Cardiac muscle cell (in vitro differentiated cells and primary cell): Measurements from ENCODE around the gene PSME3. TPM values are rescaled to one million over a fixed set of nuclear protein-coding genes. Genes with fewer than 3 reads are reported as not detected.
"Not testable (repeated sequence)": the region's sequence is repeated elsewhere in the genome, so short reads cannot be mapped to it uniquely, and the experiment has no call there.

Source experiments
- DNase-seq, 2 donors: peaks; one replicate each; pipeline versions ENCODE4 v3.0.0 to v3.0.0-alpha.2; 2010 to 2017; ENCODE audit warnings: low read depth in 1 of 2, low spot score in 1 of 2
- H3K27ac ChIP-seq: fragments of 200-600 bp; sonication (generic); 2 replicates; pipeline ENCODE4 v1.5.1; 2016
- H3K27me3 ChIP-seq: fragments of 200-600 bp; sonication (generic); 2 replicates; pipeline ENCODE4 v1.6.0; 2016; ENCODE audit warnings: control low read depth
- H3K36me3 ChIP-seq: fragments of 200-600 bp; sonication (generic); 2 replicates; pipeline ENCODE4 v1.5.1; 2016; ENCODE audit warnings: control low read depth
- H3K4me1 ChIP-seq: fragments of 200-600 bp; sonication (generic); 2 replicates; pipeline ENCODE4 v1.8.1; 2017; ENCODE audit warnings: low read depth, mild to moderate bottlenecking, mixed run types
- H3K4me3 ChIP-seq: fragments of 200-600 bp; sonication (generic); 2 replicates; pipeline ENCODE4 v1.5.1; 2016; ENCODE audit warnings: mild to moderate bottlenecking
- H3K9me3 ChIP-seq: fragments of 200-600 bp; sonication (generic); 2 replicates; pipeline ENCODE4 v1.5.1; 2017; ENCODE audit warnings: low read depth, mild to moderate bottlenecking, control low read depth
- polyA plus RNA-seq: library from polyadenylated mRNA; unstranded; fragments of >200 nt; fragmentation: Nextera tagmentation; extraction: Ambion mirVana; gene quantifications from 2 replicates; pipeline ENCODE4 v1.2.1, GENCODE V29; 2016
- total RNA-seq: library from RNA; depleted of rRNA; stranded (reverse); fragments of >200 nt; gene quantifications from 2 replicates; pipeline ENCODE4 v1.2.3, GENCODE V29; 2016
- TF ChIP-seq, protein P1 (sequence below): IDR thresholded peaks from 2 replicates; pipeline ENCODE4 v1.5.1; 2012; ENCODE audit warnings: low read depth, mild to moderate bottlenecking, low read length

Gene PSME3
- total and polyA plus RNA-seq, 2 experiments from 2014 or later: 59.4 to 104 TPM

GRCh38 chr17:42853004-42853403, 19.8 kb downstream of the PSME3 start:
- Histone ChIP-seq H3K4me3 (no peak overlapping the region), H3K36me3 (no peaks in the 10 kb centered on the region), H3K9me3 (no peaks in the 10 kb centered on the region), H3K4me1 (peaks cover 6% of the 10 kb centered on the region), H3K27ac (no peak overlapping the region), H3K27me3 (no peaks in the 10 kb centered on the region)
- TF ChIP-seq, protein P1, sequence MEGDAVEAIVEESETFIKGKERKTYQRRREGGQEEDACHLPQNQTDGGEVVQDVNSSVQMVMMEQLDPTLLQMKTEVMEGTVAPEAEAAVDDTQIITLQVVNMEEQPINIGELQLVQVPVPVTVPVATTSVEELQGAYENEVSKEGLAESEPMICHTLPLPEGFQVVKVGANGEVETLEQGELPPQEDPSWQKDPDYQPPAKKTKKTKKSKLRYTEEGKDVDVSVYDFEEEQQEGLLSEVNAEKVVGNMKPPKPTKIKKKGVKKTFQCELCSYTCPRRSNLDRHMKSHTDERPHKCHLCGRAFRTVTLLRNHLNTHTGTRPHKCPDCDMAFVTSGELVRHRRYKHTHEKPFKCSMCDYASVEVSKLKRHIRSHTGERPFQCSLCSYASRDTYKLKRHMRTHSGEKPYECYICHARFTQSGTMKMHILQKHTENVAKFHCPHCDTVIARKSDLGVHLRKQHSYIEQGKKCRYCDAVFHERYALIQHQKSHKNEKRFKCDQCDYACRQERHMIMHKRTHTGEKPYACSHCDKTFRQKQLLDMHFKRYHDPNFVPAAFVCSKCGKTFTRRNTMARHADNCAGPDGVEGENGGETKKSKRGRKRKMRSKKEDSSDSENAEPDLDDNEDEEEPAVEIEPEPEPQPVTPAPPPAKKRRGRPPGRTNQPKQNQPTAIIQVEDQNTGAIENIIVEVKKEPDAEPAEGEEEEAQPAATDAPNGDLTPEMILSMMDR: no peak
- DNase-seq: no peak

GRCh38 chr17:42853597-42853967, 20.4 kb downstream of the PSME3 start:
- Histone ChIP-seq H3K36me3 (no peaks in the 10 kb centered on the region), H3K9me3 (no peaks in the 10 kb centered on the region), H3K27ac (no peak overlapping the region), H3K27me3 (no peaks in the 10 kb centered on the region), H3K4me1 (peaks cover 6% of the 10 kb centered on the region), H3K4me3 (no peak overlapping the region)
- no peak for DNase-seq
- TF ChIP-seq, protein P1: no peak

DNA sequence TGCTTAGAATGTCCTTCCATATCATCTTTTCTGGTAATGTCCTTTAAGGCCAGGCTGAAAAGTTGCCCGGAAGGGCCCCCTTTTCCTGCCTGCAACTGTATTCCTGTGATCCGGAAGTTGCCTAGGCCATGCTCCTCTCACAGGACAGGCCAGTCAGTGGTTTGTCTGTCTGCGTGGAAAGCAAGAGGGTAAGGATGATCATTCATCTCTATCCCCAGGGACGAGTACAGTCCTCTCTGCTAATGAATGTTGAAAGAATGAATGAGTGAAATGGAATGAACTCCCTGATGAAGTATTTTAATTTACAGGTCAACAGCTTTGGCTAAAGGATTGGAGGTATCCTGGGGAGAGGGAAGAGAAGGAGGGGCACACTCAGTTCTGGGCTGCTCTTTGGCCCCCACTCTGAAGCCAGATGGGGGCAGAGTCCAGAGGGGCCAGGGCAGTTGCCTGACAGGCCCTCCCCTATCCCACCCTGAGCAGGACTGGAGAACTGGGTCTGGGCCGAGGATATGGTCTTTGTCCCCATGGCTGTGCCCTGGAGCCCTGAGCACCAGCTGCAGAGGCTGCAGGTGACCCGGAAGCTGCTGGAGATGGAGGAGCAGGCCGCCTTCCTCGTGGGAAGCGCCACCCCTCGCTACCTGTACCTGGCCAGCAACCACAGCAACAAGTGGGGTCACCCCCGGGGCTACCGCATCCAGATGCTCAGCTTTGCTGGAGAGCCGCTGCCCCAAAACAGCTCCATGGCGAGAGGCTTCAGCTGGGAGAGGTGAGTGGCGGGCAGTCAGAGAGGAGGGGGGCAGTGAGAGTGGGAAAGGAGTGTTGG, 21.0 kb downstream of the PSME3 start:
- TF ChIP-seq, protein P1: no peak
- no peaks in the 10 kb centered on the region for H3K9me3 ChIP-seq
- no peaks in the 10 kb centered on the region for H3K36me3 ChIP-seq
- no peak overlapping the region for H3K4me3 ChIP-seq
- H3K27ac ChIP-seq: no peak overlapping the region
- no peak for DNase-seq
- H3K4me1 ChIP-seq: peaks cover 6% of the 10 kb centered on the region
- H3K27me3 ChIP-seq: no peaks in the 10 kb centered on the region

GRCh38 chr17:42855048-42855596, 21.9 kb downstream of the PSME3 start:
- H3K27ac ChIP-seq: no peak overlapping the region
- no peaks in the 10 kb centered on the region for H3K36me3 ChIP-seq
- TF ChIP-seq, protein P1: no peak
- H3K9me3 ChIP-seq: no peaks in the 10 kb centered on the region
- peaks cover 6% of the 10 kb centered on the region for H3K4me1 ChIP-seq
- no peak for DNase-seq
- H3K27me3 ChIP-seq: no peaks in the 10 kb centered on the region
- no peak overlapping the region for H3K4me3 ChIP-seq

DNA sequence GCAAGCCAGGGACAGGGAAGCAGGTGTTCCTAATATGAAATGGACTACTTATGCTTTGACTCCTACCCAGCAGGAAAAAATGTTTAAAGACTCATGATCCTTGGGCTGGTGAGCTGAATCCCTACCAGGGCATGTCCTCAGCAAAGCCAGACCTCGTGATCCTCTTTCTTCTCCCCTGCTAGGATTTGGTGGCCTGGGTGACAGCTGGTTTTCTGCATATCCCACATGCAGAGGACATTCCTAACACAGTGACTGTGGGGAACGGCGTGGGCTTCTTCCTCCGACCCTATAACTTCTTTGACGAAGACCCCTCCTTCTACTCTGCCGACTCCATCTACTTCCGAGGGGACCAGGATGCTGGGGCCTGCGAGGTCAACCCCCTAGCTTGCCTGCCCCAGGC, 22.9 kb downstream of the PSME3 start:
- not testable (repeated sequence) for H3K4me1 ChIP-seq, H3K4me3 ChIP-seq, H3K27ac ChIP-seq, H3K9me3 ChIP-seq, DNase-seq, H3K36me3 ChIP-seq, H3K27me3 ChIP-seq

DNA sequence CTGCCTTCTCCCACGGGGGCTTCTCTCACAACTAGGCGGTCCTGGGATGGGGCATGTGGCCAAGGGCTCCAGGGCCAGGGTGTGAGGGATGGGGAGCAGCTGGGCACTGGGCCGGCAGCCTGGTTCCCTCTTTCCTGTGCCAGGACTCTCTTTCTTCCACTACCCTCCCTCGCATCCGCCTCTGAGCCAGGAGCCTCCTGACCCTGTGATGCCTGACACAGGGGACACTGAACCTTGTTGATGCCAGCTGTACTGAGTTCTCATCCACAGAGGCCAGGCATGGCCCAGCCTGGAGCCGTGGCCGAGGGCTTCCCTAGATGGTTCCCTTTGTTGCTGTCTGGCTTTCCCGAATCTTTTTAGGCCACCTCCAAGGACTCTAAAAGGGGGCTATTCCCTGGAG, 23.3 kb downstream of the PSME3 start:
- not testable (repeated sequence) for H3K4me3 ChIP-seq, H3K9me3 ChIP-seq, H3K36me3 ChIP-seq, H3K27me3 ChIP-seq, H3K4me1 ChIP-seq, H3K27ac ChIP-seq, DNase-seq
